OCI-LY7 (cell line): ENCODE data around the gene CDKL4. TPM values are rescaled to one million over a fixed set of nuclear protein-coding genes. Genes with fewer than 3 reads are reported as not detected.

Source experiments
- BruUV-seq: library from RNA; stranded (reverse); fragments of 400-500 nt; replicated peaks from 2 replicates; lab custom pipeline; 2021; lab: Mats Ljungman, UMichigan
- CTCF ChIA-PET: fragments of 300-600 bp; sonication (Branson Sonifier 250); formaldehyde crosslinking; loops from one replicate; lab custom pipeline; 2022; ENCODE audit warnings: antibody characterized with exemption; ENCODE audit not compliant: unreplicated experiment; lab: Charles Lee
- POLR2A ChIA-PET: fragments of 300-600 bp; sonication (Branson Sonifier 250); formaldehyde crosslinking; loops from one replicate; lab custom pipeline; 2022; ENCODE audit warnings: antibody characterized with exemption; lab: Charles Lee
- DNase-seq: peaks from one replicate; pipeline ENCODE4 v3.0.0-alpha.2; 2015; ENCODE audit warnings: low spot score
- H2AFZ ChIP-seq: fragments of 200-600 bp; sonication (generic), shearing (Covaris generic); 2 replicates; pipeline ENCODE4 v1.6.1; 2014; ENCODE audit warnings: mild to moderate bottlenecking, antibody characterized with exemption, low read length, moderate library complexity
- H3K27ac ChIP-seq: fragments of 200-600 bp; sonication (generic); 2 replicates; pipeline ENCODE4 v1.5.1; 2014; ENCODE audit warnings: mixed run types, low read depth, mild to moderate bottlenecking, moderate library complexity, low read length, inconsistent platforms; ENCODE audit not compliant: poor library complexity, severe bottlenecking
- H3K36me3 ChIP-seq: fragments of 200-600 bp; sonication (generic); 2 replicates; pipeline ENCODE4 v1.6.1; 2014; ENCODE audit warnings: mild to moderate bottlenecking, antibody characterized with exemption, low read length, moderate library complexity, mixed read lengths; ENCODE audit not compliant: insufficient read depth
- H3K4me1 ChIP-seq: fragments of 200-600 bp; sonication (generic); 2 replicates; pipeline ENCODE4 v1.5.1; 2014; ENCODE audit warnings: mild to moderate bottlenecking, low read length; ENCODE audit not compliant: insufficient read depth, poor library complexity, severe bottlenecking
- H3K4me2 ChIP-seq: fragments of 200-600 bp; sonication (generic); 2 replicates; pipeline ENCODE4 v1.6.1; 2014; ENCODE audit warnings: mild to moderate bottlenecking, low read length
- H3K4me3 ChIP-seq: fragments of 200-600 bp; sonication (generic); 2 replicates; pipeline ENCODE4 v1.5.1; 2014; ENCODE audit warnings: mild to moderate bottlenecking, low read depth, low read length; ENCODE audit not compliant: poor library complexity, severe bottlenecking
- H3K79me2 ChIP-seq: fragments of 200-600 bp; sonication (generic); 2 replicates; pipeline ENCODE4 v1.6.1; 2016; ENCODE audit warnings: low read depth, mild to moderate bottlenecking, low read length, moderate library complexity, mixed read lengths; ENCODE audit not compliant: insufficient read depth
- H3K9me2 ChIP-seq: fragments of 200-600 bp; sonication (generic); 2 replicates; pipeline ENCODE4 v1.6.1; 2016; ENCODE audit warnings: mild to moderate bottlenecking, low read length, mixed read lengths; ENCODE audit not compliant: insufficient read depth
- H3K9me3 ChIP-seq: fragments of 200-600 bp; sonication (generic); 2 replicates; pipeline ENCODE4 v1.6.1; 2014; ENCODE audit warnings: mild to moderate bottlenecking, mixed run types, low read length, mixed read lengths
- H4K20me1 ChIP-seq: fragments of 200-600 bp; sonication (generic); 2 replicates; pipeline ENCODE4 v1.6.1; 2014; ENCODE audit warnings: mild to moderate bottlenecking, antibody characterized with exemption, low read length, moderate library complexity, mixed read lengths; ENCODE audit not compliant: insufficient read depth
- CTCF ChIP-seq: fragments of 200-600 bp; sonication (generic); conservative IDR thresholded peaks from 2 replicates; pipeline ENCODE4 v1.5.1; 2014; ENCODE audit warnings: mild to moderate bottlenecking, antibody characterized with exemption, low read length, moderate library complexity, mixed read lengths
- EZH2phosphoT487 ChIP-seq: fragments of 200-600 bp; sonication (generic); IDR thresholded peaks from 2 replicates; pipeline ENCODE4 v1.6.1; 2018; ENCODE audit warnings: low read depth, borderline replicate concordance, mild to moderate bottlenecking, mixed run types, antibody characterized with exemption, low read length, moderate library complexity, mixed read lengths
- intact Hi-C: fragments of 100-400 bp; cut with micrococcal nuclease; formaldehyde crosslinking; loops from one replicate; pipeline ENCODE4 v1.10.0; 2022; ENCODE audit not compliant: unreplicated experiment
- total RNA-seq, 2 experiments: library from RNA; depleted of rRNA in 1 of 2; stranded (reverse); fragments of >200 nt in 1 of 2; shearing (Covaris generic) in 1 of 2; gene quantifications; 2 replicates each; pipeline ENCODE4 v1.2.3, GENCODE V29; 2014 to 2022

CDKL4 gene
- total RNA-seq, 2 experiments from 2014 or later, result not detected

DNA sequence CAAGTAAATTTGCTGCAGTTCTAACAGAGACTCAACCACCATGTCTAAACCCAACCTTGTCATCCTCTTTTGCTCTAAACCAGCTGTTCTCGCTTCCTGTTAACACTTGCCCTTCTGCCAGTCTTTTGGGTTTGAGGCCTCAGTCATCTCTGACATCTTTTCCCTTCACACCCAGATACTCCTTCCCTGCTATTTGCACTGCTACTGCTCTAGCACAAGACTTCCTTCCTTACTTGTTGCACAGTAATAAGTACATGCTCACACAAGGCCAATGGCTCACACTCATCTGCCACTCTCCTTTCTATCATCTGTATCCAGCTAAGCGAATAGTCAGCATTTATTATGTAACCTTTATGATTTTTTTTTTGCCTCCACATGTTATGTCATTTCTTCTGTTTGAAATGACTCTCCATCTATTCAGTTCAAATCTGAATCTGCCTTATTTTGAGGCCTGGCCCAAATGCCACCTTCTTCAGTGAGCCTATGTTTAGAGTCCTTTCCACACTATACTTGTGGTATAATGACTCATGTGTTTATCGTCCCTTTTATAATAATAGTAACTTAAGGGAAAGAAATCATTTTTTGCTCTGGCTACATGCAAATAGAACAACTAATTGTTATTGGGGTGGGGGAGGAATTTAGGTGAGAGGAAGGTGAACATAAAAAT, 22.5 kb upstream of the CDKL4 start:
- H3K9me2 ChIP-seq, result no peaks in the 10 kb centered on the region
- H3K4me1 ChIP-seq, result peaks cover 33% of the 10 kb centered on the region
- TF ChIP-seq EZH2phosphoT487 (no peak), CTCF (no peak)
- ChIA-PET CTCF (interaction anchor here (1.0 kb wide), 1 partner anchor 511 kb away, joined by 3 read pairs; no protein-coding TSS in a partner anchor), POLR2A (interaction anchor here (1.2 kb wide), 1 partner anchor 21 kb away, joined by 7 read pairs; no protein-coding TSS in a partner anchor)
- peak overlapping the region; percentile 77 for H3K27ac ChIP-seq
- peak overlapping the region; percentile 81 for H2AFZ ChIP-seq
- no peaks in the 10 kb centered on the region for H3K79me2 ChIP-seq
- H3K4me3 ChIP-seq, result peak overlapping the region; percentile 44
- peak; percentile 72 for DNase-seq
- no peaks in the 10 kb centered on the region for H4K20me1 ChIP-seq
- H3K9me3 ChIP-seq, result no peaks in the 10 kb centered on the region
- H3K36me3 ChIP-seq, result peaks cover 18% of the 10 kb centered on the region
- BruUV-seq, result no TSS peak
- intact Hi-C loops, result no loop called here
- H3K4me2 ChIP-seq, result peak overlapping the region; percentile 76

DNA sequence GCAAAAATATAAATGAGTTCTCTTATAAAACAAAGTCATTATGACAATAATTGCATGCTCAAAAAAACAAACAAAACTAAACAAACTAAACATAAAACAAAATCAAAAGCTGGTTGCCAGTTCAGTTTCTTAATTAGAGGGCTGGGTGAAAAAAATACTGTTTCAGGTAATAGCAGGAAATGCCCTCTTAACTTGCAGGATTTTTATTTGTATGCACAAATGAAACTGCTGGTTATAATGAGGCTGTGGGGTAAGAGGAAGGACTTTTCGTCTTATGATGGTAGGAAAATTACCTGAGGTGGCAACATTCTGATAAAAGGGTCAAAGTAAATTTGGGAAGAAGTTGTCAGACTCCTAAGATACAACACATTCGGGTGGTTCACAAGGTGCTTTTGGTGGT, 21.5 kb upstream of the CDKL4 start:
- peak overlapping the region; percentile 81 for H2AFZ ChIP-seq
- ChIA-PET CTCF (no interaction called here), POLR2A (interaction anchor here (0.6 to 1.3 kb wide), 3 partner anchors 9 to 1223 kb away, joined by 3 to 6 read pairs (median 4); no protein-coding TSS in a partner anchor)
- peaks cover 33% of the 10 kb centered on the region for H3K4me1 ChIP-seq
- intact Hi-C loops, result no loop called here
- no peaks in the 10 kb centered on the region for H3K9me2 ChIP-seq
- H3K27ac ChIP-seq, result peak overlapping the region; percentile 77
- peak overlapping the region; percentile 44 for H3K4me3 ChIP-seq
- no TSS peak for BruUV-seq
- H4K20me1 ChIP-seq, result no peaks in the 10 kb centered on the region
- TF ChIP-seq CTCF (no peak), EZH2phosphoT487 (no peak)
- DNase-seq, result peak; percentile 53
- H3K79me2 ChIP-seq, result no peaks in the 10 kb centered on the region
- peaks cover 12% of the 10 kb centered on the region for H3K36me3 ChIP-seq
- H3K9me3 ChIP-seq, result no peaks in the 10 kb centered on the region
- peak overlapping the region; percentile 76 for H3K4me2 ChIP-seq

DNA sequence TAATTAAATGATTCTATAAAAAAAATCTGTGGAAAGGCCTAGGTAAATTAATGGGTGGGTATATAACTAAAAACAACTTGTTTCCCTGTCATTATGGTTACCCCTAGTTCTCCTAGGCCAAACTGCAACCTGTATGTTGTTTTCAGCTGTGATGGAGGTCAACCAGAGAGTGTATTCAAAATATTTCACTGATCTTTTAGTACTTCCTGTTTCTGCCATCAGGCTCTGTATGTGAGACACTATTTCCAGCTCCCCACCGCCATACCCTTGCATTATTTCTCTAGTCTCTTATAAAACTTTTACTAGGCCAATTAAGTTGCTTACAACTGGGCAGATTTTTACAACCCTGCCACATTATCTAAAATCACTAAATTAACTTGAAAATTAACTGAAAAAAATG, 21.0 kb upstream of the CDKL4 start:
- H3K4me2 ChIP-seq, result peak overlapping the region; percentile 76
- peak overlapping the region; percentile 77 for H3K27ac ChIP-seq
- peak overlapping the region; percentile 81 for H2AFZ ChIP-seq
- no peak for TF ChIP-seq CTCF
- no peak for TF ChIP-seq EZH2phosphoT487
- no peaks in the 10 kb centered on the region for H4K20me1 ChIP-seq
- peaks cover 10% of the 10 kb centered on the region for H3K36me3 ChIP-seq
- intact Hi-C loops, result no loop called here
- DNase-seq, result peak; percentile 80
- BruUV-seq, result no TSS peak
- CTCF ChIA-PET, result no interaction called here
- H3K4me1 ChIP-seq, result peaks cover 33% of the 10 kb centered on the region
- no peaks in the 10 kb centered on the region for H3K9me3 ChIP-seq
- H3K4me3 ChIP-seq, result peak overlapping the region; percentile 44
- no peaks in the 10 kb centered on the region for H3K9me2 ChIP-seq
- POLR2A ChIA-PET, result interaction anchor here (0.6 to 1.3 kb wide), 4 partner anchors 10 to 1224 kb away, joined by 3 to 6 read pairs (median 4); no protein-coding TSS in a partner anchor
- H3K79me2 ChIP-seq, result no peaks in the 10 kb centered on the region
